DMS79 (cell line): ENCODE measurements around the gene MEDAG.
A peak's percentile ranks its signal among the peaks of the same experiment; 100 is the strongest.
"Not testable (repeated sequence)": the region's sequence is repeated elsewhere in the genome, so short reads cannot be mapped to it uniquely, and the experiment has no call there.

ENCODE experiments used
- DNase-seq: peaks from one replicate; lab custom pipeline; 2025; lab: John Stamatoyannopoulos, UW

The MEDAG gene

GRCh38 chr13:30907121-30907861 is 1.2 kb downstream of the MEDAG start:
- DNase-seq = peak; percentile 80

GRCh38 chr13:30908416-30908980 is 2.4 kb downstream of the MEDAG start:
- no peak for DNase-seq

- no peak for DNase-seq
Observed at GRCh38 chr13:30910676-30911075, 4.6 kb downstream of the MEDAG start.

- DNase-seq = no peak
Observed at GRCh38 chr13:30915691-30916541, 9.8 kb downstream of the MEDAG start.

- DNase-seq = no peak
Observed at GRCh38 chr13:30916991-30917390, 10.9 kb downstream of the MEDAG start.

GRCh38 chr13:30918662-30919405 is 12.8 kb downstream of the MEDAG start:
- no peak for DNase-seq

GRCh38 chr13:30920162-30920909 is 14.3 kb downstream of the MEDAG start:
- no peak for DNase-seq

GRCh38 chr13:30923418-30923817 is 17.3 kb downstream of the MEDAG start:
- no peak for DNase-seq

- no peak for DNase-seq
Observed at GRCh38 chr13:30924721-30925120, 18.6 kb downstream of the MEDAG start.

- DNase-seq = no peak
Observed at GRCh38 chr13:30925429-30925828, 19.4 kb downstream of the MEDAG start.

- no peak for DNase-seq
Observed at GRCh38 chr13:30926781-30927180, 20.7 kb downstream of the MEDAG start.

- not testable (repeated sequence) for DNase-seq
Observed at GRCh38 chr13:30927188-30927587, 21.1 kb downstream of the MEDAG start.

GRCh38 chr13:30927595-30927994 is 21.5 kb downstream of the MEDAG start:
- DNase-seq = no peak

- no peak for DNase-seq
Observed at GRCh38 chr13:30928978-30929377, 22.9 kb downstream of the MEDAG start.

- no peak for DNase-seq
Observed at GRCh38 chr13:30932481-30933353, 26.6 kb downstream of the MEDAG start, which contains the start of gene TEX26. Gene TEX26 (plus strand): TSS chr13:30932656. CDS start chr13:30932716, 60 bp downstream.

GRCh38 chr13:30933354-30933670 is 27.2 kb downstream of the MEDAG start:
- DNase-seq = no peak

GRCh38 chr13:30934381-30934780 is 28.3 kb downstream of the MEDAG start:
- DNase-seq = no peak

GRCh38 chr13:30934803-30935202 is 28.7 kb downstream of the MEDAG start:
- DNase-seq = no peak

GRCh38 chr13:30936971-30937370 is 30.9 kb downstream of the MEDAG start:
- DNase-seq = no peak

GRCh38 chr13:30943881-30944280 is 37.8 kb downstream of the MEDAG start:
- DNase-seq = no peak
